GM19395 (cell line): Measurements from ENCODE around the gene PRAMEF26.
"Not testable (repeated sequence)": the region's sequence is repeated elsewhere in the genome, so short reads cannot be mapped to it uniquely, and the experiment has no call there.

Experiments
- ATAC-seq: cut with Tn5 transposase; IDR thresholded peaks from one replicate; pipeline ENCODE4 v1.9.1; 2021; ENCODE audit warnings: mild to moderate bottlenecking, moderate library complexity; ENCODE audit not compliant: unreplicated experiment

PRAMEF26 gene

DNA sequence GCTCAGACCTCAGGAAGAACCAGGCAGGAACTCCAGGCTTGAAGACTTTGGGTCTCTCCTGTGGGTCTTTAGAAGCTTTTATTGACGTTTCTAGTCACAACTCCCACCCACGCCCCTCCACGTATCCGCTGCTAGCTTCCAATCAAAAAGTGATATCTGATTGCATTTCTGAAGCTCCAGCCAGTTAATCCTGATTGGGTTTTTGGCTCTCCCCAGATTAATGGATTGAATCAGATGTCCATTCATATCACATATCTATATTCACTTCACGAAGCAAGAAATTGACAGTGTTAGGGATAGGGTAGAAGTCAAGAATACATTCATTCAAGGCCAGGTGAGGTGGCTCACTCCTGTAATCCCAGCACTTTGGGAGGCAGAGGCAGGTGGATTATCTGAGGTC, at the start of gene PRAMEF26:
Gene PRAMEF26 (minus strand): TSS at position 101 of the 400 bp plus-strand sequence. CDS start 2,914 bp downstream, outside the sequence.
- not testable (repeated sequence) for ATAC-seq

DNA sequence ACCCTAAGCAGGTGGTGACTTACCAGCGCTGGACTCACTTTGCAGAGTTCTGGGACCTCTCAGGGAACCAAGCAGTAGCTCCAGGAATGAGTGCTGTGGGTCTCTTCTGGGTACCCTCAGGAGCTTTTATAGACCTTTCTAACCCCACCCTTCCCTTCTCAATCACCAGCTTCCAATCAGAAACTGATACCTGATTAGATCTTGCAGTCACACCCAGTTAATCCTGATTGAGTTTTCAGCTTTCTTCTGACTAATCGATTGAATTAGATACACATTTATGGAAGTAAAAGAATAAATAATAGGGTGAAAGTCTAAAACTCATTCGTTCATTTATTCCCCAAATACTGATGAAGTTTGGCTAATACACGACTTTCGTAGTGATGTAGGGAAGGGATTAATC, 45.5 kb upstream of the PRAMEF26 start, which contains the start of gene PRAMEF13:
Gene PRAMEF13 (minus strand): TSS at position 101 of the 400 bp plus-strand sequence. CDS start 1,820 bp downstream, outside the sequence.
- not testable (repeated sequence) for ATAC-seq

DNA sequence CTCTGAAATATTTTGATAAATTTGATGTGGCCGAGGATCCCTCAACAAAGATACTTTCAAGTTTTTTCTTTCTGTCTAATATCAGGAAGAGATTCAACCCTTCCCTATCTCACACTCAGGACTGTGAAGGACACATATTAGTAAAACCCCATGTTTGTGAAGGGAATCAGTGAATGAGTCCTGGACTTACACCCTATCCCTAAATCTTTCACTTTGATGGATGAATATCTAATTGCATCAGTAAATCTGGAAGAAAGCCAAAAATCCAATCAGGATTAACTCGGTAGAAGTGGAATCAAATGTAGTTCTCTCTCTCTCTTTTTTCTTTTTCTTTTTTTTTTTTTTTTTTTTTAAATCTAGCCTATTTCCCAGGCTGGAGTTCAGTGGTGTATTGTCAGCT, 15.7 kb upstream of the PRAMEF26 start, which contains the start of gene PRAMEF9:
Gene PRAMEF9 (plus strand): TSS at position 301 of the 400 bp plus-strand sequence. CDS start 3,433 bp downstream, outside the sequence.
- ATAC-seq = not testable (repeated sequence)

DNA sequence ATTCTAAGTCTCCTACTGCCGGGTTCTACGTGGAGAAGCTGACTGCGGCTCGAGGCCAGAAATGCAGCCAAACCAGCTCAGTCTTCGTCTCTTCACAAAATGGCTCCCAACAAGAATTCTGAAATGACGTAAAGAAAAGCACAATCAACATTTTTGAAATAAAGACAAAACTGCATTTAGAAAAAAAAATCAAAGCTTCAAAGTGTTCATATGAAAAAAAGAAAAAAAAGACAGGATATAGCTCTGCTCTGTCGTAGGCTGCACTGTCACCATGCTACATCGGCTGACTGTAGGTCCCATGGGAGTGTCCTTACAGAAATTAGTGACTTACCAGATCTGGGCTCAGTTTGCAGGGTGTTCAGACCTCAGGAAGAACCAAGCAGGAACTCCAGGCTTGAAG, 9.7 kb upstream of the PRAMEF26 start, which contains the start of gene HNRNPCL4:
Gene HNRNPCL4 (minus strand): TSS at position 101 of the 400 bp plus-strand sequence. CDS start 164 bp downstream, outside the sequence.
- not testable (repeated sequence) for ATAC-seq

DNA sequence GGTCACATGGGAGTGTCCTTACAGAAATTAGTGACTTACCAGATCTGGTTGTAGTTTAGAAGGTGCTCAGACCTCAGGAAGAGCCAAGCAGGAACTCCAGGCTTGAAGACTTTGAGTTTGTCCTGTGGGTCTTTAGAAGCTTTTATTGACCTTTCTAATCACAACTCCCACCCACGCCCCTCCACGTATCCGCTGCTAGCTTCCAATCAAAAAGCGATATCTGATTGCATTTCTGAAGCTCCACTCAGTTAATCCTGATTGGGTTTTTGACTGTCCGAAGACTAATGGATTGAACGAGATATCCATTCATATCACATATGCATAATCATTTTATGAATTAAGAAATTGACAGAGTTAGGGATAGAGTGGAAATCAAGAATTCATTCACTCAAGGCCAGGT, 39.1 kb downstream of the PRAMEF26 start, which contains the start of gene HNRNPCL2:
Gene HNRNPCL2 (minus strand): TSS at position 101 of the 400 bp plus-strand sequence. CDS start 454 bp downstream, outside the sequence.
- not testable (repeated sequence) for ATAC-seq
